Mucosa of gallbladder (tissue), 1 donor: ENCODE results near the gene SH3RF2. TPM values are rescaled to one million over a fixed set of nuclear protein-coding genes. Genes with fewer than 3 reads are reported as not detected.
"Not testable (repeated sequence)": the region's sequence is repeated elsewhere in the genome, so short reads cannot be mapped to it uniquely, and the experiment has no call there.

Experiments used
- DNase-seq: peaks from one replicate; pipeline ENCODE4 v3.0.0-alpha.2; 2020; ENCODE audit warnings: low spot score
- total RNA-seq: library from RNA; stranded (reverse); gene quantifications from one replicate; pipeline ENCODE4 v1.2.1, GENCODE V29; 2021
- donor health status: DM: no; HTN: no; CAD: no.

Gene SH3RF2
- total RNA-seq, 1 donor from 2014 or later = 106 TPM

DNA sequence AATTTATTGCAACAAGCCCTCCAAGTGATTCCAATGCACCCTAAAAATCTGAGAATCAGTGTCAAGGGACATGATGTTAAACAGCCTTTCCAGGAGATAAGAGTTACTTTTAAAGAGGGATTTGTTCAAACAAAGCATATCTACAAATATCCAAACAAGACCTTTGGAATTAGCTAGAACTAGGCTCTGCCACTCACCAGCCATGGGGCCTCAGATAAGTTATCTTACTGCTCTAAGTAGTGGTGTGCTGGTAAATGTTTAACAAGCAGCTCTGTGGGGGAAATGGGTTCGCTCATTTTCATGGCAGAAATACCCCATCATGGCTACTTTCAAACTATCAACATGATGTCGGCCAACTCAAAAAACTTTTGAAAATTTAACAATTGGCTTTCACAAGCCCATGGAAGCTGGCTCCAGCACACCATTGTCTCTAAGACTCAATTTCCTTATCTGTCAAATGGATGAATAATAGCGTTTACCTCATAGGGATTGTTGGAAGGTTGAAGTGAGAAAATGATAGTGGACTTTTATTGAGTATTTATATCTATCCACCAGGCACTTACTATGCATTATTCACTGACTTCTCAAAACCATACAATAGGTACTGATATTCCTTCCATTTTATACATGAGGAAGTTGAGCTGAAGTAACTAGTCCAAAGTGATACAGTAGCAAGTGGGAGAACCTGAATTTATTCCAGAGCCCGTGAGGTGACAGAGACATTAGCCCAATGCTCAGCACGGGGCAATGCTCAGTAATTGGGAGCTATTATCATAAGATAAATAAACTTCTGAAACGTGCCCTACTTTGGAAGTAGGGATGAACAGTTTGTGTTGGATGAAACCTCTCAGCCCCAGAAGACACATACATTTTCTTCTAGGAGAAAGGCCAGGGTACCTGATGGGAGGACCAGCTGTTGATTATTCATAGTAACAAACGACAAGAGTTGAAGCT, 43.2 kb downstream of the SH3RF2 start:
- DNase-seq = peak; percentile 75

DNA sequence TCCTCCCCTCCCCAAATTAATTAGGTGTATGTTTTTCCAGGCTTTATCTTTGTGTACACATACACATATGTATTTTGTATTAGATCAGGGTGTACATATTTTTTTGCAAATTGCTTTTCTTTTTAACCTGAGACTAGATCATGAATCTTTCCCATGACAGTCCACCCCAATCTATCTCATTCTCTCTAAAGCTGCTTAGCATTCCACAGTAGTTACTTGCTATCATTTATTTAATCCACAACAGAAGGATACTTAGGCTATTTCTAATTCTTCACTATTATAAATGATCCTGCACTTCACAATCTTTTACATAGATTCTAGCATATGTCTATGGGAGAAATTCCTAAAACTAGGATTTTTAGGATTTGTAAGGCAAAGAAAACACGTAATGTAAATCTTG, 43.9 kb downstream of the SH3RF2 start:
- DNase-seq = no peak

- DNase-seq = no peak
Measured at GRCh38 chr5:145980718-145981117, 44.3 kb downstream of the SH3RF2 start.

- peak; percentile 46 for DNase-seq
Measured at GRCh38 chr5:145981589-145982571, 45.5 kb downstream of the SH3RF2 start.

GRCh38 chr5:145982572-145983318, 46.4 kb downstream of the SH3RF2 start:
- no peak for DNase-seq

DNA sequence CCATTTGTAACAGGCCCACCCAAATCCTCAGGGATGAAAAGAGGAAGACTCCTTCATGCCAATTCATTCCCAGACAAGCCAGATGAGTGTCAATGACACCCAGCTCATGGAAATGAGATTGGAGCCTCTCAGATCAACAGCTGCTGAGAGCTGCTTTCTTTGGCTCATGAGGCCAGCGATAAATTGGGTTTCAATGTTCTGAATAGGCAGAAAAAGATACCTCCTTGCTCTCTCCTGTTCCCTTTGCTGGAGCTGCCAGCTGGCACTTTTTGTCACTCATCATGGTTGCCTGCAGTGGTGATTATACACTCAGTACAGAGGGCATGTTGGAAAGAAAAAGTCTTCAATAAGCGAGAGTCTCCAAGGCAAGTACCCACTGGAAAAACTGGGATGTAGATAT, 47.1 kb downstream of the SH3RF2 start:
- DNase-seq = no peak

GRCh38 chr5:145984072-145984471, 47.7 kb downstream of the SH3RF2 start:
- no peak for DNase-seq

- no peak for DNase-seq
Measured at GRCh38 chr5:145987856-145988255, 51.5 kb downstream of the SH3RF2 start.

DNA sequence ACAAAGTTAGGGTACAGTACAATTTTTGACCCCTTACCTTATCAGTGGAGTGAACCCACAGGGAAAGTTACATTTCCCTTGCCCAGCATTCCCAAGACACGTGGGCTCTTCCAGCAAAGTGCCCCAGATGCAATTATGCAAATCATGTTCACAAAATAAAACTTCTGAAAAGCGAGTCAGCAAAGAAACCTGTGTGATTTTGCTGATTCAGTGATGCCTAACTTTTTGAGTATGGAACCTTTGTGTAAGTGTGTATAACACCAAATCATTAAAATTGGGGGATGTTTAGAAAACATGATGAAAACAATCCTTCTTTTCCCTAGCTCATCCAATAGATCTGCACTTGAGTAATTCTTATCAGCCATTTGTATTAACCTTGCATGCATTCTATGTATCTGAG, 52.6 kb downstream of the SH3RF2 start:
- DNase-seq = no peak

GRCh38 chr5:145989428-145989827, 53.0 kb downstream of the SH3RF2 start:
- DNase-seq = no peak

- no peak for DNase-seq
Measured at GRCh38 chr5:145990170-145990569, 53.8 kb downstream of the SH3RF2 start.

DNA sequence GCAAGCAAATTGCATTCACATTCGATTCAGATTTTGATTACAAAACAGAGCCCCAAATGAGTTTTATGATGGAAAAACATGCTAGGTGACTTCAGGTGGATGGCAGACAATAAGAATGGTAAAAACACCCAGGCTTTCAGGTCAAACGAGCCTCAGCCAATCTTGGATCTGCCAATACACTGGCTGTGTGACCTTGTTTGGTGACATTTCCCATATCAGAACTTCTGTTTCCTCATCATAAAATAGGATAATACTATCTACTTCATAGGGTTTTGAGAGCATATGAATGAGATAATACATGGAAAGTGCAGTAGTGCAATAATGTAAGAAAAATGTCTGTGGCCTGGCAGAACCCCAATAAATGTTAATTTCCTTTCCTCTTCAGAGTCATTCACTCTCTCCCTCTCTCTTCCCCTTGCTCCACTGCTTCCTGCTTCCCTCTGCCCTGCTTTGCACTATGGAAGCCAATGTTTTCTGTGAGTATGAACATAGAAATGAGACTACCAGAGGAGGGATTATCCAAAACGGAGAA, 54.7 kb downstream of the SH3RF2 start:
- no peak for DNase-seq

DNA sequence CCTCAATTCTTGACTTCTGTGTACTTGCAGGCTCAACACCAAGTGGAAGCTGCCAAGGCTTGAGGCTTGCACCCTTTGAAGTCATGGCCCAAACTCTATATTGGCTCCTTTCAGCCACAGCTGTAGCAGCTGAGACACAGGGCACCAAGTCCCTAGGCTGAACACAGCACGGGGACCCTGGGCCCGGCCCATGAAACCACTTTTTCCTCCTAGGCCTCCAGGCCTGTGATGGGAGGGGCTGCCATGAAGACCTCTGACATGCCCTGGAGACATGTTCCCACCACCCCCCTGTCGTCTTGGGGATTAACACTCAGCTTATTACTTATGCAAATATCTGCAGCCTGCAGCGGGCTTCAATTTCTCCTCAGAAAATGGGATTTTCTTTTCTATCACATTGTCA, 57.2 kb downstream of the SH3RF2 start:
- not testable (repeated sequence) for DNase-seq

DNA sequence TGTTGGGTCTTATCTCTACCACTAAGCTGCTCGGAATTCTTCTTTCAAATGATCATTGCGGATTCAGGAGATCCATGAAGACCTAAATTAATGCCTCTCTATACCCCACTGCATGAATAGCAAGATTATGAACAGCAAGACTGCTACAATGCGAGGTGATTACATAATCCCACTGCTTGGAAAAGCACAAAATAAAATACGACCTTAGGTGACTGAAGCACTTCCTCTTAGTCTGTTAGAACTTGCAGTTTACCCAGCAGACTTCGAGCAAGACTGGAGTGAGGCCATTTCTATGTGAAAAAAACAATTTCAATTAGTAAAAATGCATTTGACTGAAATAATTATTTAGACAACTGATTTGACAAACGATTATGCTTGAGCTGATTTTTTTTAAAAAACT, 59.8 kb downstream of the SH3RF2 start:
- no peak for DNase-seq

DNA sequence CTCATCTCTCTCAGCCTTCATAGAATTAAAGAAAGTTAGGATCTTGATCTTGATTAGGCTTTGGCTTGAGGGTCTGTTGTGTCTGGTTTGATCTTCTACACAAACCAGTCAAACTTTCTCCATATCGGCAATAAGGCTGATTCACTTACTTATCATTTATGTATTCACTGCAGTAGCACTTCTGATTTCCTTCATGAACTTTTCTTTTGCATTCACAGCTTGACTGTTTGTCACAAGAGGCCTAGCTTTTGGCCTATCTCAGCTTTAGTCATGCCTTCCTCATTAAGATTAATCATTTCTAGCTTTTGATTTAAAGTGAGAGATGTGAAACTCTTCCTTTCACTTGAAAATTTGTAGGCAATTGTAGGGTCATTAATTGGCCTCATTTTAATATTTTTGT, 62.8 kb downstream of the SH3RF2 start:
- no peak for DNase-seq

- no peak for DNase-seq
Measured at GRCh38 chr5:146000072-146000471, 63.7 kb downstream of the SH3RF2 start.

DNA sequence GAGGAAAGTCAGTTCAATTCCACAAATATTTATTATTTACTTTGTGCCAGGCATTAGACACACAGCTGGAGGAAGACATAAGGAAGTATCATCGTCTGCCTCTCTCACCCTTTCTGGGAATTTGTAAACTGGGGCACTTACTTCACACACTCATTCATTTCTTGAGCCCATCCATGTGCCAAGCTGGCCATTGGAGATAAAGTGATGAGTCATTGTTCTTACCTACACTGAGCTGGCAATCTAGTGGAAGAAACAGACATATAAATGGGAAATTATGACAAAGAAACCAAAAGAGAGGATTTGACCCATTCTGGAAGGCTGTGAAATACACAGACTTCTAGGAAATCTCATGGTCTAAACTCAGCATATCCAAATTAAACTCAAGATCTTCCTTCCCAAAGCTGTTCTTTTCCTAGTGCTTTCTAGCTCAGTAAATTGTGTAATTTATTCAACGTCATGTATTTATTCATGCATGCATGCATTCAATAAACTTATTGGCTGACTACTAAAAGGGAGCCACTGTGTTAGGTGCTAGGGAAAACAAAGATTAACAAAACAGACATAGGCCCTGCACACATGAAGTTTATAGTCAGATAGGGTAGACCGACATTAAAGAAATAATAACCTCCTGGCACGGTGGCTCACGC, 65.3 kb downstream of the SH3RF2 start:
- DNase-seq = no peak

DNA sequence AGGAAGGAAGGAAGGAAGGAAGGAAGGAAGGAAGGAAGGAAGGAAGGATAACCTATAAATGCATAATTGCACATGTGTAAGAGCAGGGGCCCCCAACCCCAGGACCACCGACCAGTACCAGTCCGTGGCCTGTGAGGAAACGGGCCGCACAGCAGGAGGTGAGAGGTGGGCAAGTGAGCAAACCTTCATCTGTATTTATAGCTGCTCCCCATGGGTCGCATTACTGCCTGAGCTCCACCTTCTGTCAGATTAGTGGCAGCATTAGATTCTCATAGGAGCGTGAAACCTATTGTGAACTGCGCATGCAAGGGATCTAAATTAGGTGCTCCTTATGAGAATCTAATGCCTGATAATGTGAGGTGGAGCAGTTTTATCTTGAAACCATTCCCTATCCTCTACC, 66.1 kb downstream of the SH3RF2 start:
- DNase-seq = no peak

GRCh38 chr5:146003852-146004251, 67.5 kb downstream of the SH3RF2 start:
- no peak for DNase-seq

- DNase-seq = no peak
Measured at GRCh38 chr5:146005264-146005663, 68.9 kb downstream of the SH3RF2 start.

- DNase-seq = no peak
Measured at GRCh38 chr5:146005723-146006122, 69.3 kb downstream of the SH3RF2 start.
